NCI-H1930 (cell line): ENCODE measurements around the gene LEMD2.
A peak's percentile ranks its signal among the peaks of the same experiment; 100 is the strongest.

Experiments
- DNase-seq, 2 experiments: peaks; one replicate each; lab custom pipeline; 2025; lab: John Stamatoyannopoulos, UW

The LEMD2 gene

GRCh38 chr6:33819021-33819420, 30.1 kb upstream of the LEMD2 start:
- no peak for DNase-seq

GRCh38 chr6:33818293-33818692, 29.4 kb upstream of the LEMD2 start:
- no peak for DNase-seq

DNA sequence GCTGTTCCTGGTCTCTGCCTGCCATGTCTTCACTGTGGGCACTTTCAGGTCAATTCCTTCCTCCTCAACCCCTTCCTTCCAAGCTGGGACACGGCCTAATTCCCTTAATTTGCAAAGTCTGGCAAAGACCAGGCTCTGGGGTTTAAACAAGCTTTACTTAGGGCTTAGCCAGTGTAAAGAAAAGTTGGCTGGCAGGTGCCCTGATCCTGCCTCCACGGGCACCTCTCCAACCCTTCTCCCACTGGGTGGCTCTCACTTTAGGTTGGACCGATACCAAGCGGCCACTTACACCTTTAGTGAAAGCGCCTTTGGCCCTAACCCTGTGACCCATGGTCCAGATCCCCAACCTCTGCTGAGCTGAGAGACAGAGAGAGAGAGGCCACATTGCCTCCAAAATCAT, 28.6 kb upstream of the LEMD2 start:
- DNase-seq = no peak

DNA sequence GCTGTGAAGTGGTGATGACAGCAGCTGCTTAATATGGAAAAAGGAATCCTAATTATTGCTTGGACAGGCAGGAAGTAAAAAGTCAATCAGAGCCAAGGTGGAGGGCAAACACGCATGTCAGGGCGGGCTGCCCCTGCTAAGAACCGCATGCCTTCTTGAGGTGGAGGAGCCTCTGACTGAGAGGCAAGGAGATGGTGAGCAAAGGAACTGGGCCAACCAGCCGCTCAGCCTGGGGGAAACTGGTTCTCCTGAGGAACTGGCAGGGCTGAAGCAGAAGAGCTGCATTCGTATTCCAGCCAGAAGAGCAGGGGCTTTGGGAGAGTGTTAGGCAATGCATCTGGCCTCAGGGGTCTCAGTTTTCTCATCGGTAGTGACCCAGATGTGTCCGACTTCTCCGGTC, 28.0 kb upstream of the LEMD2 start:
- DNase-seq = no peak

- DNase-seq = peak; percentile 18 to 29
These were observed 26.9 kb upstream of the LEMD2 start for GRCh38 chr6:33815854-33816253.

DNA sequence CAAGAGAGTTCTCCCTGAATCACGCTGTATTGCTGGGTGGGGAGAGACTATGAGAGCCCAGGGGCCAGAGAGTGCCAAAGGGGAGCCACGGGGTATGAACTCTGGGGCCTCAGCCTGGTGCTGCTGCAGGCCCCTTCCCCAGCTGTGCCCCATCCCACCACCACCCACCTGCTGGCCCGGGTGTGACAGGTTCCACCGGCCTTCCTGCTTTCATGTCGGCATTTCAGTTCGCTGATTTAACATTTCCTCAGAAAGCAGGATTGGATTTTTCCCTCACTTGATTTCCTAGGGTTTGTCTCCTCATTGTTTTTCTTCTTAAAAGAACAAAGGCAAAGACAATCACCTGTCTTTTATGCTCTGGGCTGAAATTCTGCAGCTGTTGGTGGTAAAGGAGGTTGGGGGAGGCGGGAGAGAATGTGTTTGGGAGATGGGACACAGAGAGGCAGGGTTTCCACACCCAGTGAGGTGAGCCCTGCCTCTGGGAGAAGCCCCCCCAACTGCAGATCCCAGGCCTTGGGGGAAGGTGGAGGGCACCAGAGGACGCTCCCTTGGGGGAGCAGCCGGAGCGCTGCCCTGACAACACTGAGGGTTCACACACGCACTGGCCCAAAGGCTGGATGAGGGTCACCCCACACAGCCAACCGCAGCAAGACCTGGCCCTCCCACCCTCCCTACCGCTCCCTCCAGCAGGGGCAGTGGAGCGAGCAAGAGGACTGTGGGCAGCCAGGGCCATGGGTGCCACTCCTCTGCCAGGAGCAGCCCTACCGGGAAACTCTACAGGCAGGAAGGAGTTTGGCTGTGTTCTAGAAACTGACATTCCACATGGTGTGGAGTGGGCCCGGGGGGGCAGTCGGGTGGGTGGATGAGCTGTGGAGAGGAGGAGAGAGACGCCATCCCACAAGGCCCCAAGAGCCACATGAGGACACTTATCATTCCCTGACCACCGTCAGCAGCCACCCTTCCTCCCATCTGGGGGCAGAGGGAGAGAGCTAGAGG, 25.4 kb upstream of the LEMD2 start:
- no peak for DNase-seq

DNA sequence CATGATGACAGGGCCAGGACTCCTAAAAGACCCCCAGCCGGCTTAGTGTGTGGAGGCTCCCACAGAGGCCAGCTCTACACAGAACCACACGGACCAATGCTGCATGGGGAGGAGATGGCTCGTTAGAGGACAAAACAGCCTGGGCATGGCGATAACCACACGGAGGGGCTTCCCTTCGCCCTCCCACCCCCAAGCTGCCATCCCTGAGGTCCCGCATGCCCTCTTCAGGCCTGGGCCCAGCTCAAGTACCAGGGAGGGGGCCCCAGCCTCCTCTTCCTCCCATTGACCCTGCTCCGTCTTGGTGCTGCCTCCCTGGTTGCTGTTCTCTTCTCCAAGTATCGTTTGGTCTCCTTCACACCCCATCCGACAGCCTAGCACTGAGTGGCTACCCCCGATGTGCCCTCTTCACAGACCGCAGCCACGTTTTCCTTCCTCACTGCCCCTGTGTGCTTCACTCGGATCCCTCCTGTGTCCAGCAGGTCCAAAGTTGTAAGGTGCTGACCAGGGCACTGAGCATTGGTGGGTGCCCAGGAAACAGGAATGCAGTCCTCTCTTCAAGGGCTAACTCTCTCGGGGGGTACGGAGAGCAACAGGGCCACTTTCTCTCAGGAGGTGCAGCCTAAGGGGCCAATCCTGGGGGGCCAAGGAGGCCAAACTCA, 24.4 kb upstream of the LEMD2 start:
- no peak for DNase-seq

- no peak for DNase-seq
These were observed 23.7 kb upstream of the LEMD2 start for GRCh38 chr6:33812669-33813068.

DNA sequence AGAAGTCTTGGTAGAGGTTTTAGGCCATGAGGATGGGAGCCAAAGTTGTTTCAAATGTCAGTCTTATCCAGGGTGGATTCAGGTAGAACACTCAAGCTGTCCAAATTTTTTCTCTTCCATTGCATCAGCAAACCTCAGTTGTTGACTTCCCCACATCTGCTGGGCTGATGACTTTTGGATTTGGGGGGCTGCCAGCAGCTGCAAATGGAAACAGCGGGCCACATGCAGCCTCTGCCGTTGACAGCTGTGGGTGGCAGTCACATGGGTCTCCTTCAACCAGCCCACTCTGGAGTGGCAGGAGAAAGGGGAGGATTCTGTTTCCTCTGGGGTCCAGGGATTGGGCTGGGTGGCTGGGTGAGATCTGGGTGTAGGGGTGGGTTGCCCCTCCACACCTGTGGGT, 20.7 kb upstream of the LEMD2 start:
- DNase-seq = no peak

DNA sequence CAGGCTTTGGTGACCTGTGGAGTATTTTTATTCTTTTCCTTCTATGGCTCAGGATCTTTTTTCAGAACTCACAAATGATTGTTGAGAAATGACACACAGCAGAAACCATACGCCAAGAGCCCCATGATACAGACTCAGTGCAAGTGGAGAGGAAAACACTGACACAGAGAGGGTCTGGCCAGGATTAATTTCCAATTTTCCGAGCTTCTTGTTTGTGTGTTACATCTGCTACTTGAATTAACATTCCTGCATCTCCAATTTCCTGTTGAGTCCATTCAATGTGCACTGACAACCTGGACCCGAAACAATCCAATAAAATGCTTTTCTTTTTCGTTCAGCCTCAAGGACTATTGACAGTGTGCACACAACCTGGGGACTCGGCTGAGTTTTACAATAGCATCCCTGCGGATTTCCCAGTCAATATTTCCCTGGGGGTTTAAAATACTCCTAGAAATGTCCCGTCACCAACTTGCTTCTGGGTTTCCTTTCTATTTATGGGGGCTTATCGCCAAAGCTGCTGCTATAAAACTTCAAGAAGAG, 19.8 kb upstream of the LEMD2 start:
- no peak for DNase-seq

DNA sequence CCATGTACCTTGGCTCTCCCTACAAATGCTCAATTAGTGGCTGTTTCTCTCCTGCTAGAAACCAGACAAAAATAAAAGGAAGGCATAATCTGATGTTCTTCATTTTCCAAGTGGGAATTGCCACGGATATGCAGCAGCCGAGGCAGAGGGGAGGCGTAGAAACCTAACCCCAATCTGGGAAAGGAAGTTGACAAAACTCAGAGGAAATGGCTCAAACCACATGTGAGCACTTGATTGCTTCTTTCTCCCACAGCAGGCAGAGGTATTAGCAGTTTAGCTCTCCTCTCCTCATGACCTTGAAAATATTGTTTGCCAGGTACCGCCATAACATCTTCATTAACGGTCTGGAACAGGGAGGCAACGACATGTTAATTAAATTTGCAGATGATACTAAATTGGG, 18.7 kb upstream of the LEMD2 start:
- DNase-seq = no peak

DNA sequence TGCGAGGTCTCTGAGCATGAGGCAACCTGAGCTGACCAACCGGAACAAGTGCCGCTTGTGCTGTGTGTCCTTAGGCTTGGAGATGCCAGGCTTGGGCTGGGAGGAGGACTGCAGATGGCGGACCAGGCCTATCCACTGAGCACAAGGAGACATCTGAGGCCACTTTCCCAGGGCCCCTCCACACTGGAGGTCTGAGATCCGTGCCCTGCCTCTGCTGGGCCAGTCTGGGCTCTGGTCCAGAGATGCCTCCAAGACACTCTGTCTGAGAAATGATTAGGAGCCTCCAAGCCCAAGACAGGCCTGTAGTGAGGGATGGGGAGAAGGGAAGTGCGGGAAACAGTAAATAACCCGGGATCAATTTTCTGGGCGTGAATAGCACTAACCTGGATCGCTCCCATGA, 17.9 kb upstream of the LEMD2 start:
- no peak for DNase-seq

DNA sequence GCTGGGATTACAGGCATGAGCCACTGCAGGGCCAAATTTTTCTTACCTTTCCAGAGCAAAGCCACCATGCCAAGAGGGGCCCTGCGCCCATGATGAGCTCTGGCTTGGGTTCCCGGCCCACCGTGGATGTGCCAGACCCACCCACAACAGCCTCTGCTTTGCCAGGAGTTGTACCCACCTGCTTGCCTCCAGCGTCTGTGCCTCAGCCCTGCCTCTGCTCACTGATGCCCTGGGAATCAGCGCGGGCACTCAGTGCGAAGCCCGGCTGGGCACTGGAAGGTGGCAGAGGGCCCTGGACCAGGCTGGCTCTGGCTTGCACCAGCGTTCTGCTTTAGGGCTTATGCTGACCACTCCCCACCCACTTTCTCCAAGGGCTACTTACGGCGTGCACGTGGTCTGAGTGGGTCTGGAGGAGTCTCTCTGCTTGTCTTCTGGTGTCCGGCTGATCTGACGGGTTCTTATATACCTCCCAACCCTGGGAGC, 14.7 kb upstream of the LEMD2 start, which contains the start of gene MLN:
MLN (minus strand) TSS at position 433 of the 483 bp plus-strand sequence. CDS start 2,840 bp downstream, outside the sequence.
- DNase-seq = no peak

- no peak for DNase-seq
These were observed 13.4 kb upstream of the LEMD2 start for GRCh38 chr6:33802186-33802958.

- no peak for DNase-seq
These were observed 12.7 kb upstream of the LEMD2 start for GRCh38 chr6:33801611-33802010.

- no peak for DNase-seq
These were observed 11.5 kb upstream of the LEMD2 start for GRCh38 chr6:33800248-33800969.

- DNase-seq = no peak
These were observed 10.7 kb upstream of the LEMD2 start for GRCh38 chr6:33799454-33800113.

- DNase-seq = no peak
These were observed 9.5 kb upstream of the LEMD2 start for GRCh38 chr6:33798343-33798848.

GRCh38 chr6:33797626-33798342, 8.9 kb upstream of the LEMD2 start:
- no peak for DNase-seq
